Measurements from ENCODE around the gene PCK1.

DNA sequence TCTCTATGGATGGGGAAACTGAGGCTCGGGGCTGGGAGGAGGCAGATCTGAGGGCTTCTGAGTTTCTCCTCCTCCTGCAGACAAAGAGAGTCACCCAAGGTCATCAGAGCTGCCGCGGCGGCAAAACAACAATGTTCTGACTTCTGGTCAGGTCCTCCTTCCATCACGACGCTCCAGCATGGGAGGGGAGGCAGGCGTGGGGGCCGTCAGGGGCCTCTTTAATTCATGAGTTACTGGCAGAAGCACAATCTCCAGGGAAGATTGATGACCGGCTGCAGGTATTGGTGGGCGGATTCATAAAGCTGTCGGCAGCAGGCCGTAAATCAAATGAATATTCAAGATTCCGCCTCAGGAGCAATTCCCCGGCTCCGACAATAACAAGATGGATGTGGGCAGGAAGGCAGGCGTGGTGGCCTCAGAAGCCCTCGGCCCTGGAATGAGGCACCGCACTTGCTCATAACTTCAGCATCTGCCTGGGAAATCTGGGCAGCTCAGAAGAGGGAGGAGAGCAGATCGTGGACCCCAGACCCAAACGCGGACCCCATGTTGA, 19.1 kb downstream of the PCK1 start:
- TF ChIP-seq, protein P1, sequence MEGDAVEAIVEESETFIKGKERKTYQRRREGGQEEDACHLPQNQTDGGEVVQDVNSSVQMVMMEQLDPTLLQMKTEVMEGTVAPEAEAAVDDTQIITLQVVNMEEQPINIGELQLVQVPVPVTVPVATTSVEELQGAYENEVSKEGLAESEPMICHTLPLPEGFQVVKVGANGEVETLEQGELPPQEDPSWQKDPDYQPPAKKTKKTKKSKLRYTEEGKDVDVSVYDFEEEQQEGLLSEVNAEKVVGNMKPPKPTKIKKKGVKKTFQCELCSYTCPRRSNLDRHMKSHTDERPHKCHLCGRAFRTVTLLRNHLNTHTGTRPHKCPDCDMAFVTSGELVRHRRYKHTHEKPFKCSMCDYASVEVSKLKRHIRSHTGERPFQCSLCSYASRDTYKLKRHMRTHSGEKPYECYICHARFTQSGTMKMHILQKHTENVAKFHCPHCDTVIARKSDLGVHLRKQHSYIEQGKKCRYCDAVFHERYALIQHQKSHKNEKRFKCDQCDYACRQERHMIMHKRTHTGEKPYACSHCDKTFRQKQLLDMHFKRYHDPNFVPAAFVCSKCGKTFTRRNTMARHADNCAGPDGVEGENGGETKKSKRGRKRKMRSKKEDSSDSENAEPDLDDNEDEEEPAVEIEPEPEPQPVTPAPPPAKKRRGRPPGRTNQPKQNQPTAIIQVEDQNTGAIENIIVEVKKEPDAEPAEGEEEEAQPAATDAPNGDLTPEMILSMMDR (IDR thresholded peaks at IDR 0.05; ENCODE audit: low read depth, low read length, poor library complexity, severe bottlenecking): no peak
- TF ChIP-seq EZH2phosphoT487 (IDR thresholded peaks at IDR 0.05; ENCODE audit: borderline replicate concordance, low read length): no peak

All from DOHH2 (cell line).